GM23338 (cell line): ENCODE results near the gene THYN1. TPM values are rescaled to one million over a fixed set of nuclear protein-coding genes. Genes with fewer than 3 reads are reported as not detected.

Experiments
- ATAC-seq: fragments of 200-7000 bp; cut with Tn5 transposase; 3 replicates; pipeline ENCODE4 v1.9.1; 2020
- DNase-seq: peaks from one replicate; pipeline ENCODE4 v3.0.0-alpha.2; 2015; ENCODE audit warnings: low spot score
- H2AFZ ChIP-seq: fragments of 200-600 bp; sonication (generic); 2 replicates; pipeline ENCODE4 v1.8.0; 2016; ENCODE audit warnings: antibody characterized with exemption, mild to moderate bottlenecking, moderate library complexity
- H3F3A ChIP-seq: fragments of 200-600 bp; sonication (generic); replicated peaks from 2 replicates; pipeline ENCODE4 v1.8.0; 2017; ENCODE audit warnings: antibody characterized with exemption, mixed run types, low read depth
- H3K27ac ChIP-seq: fragments of 200-600 bp; sonication (generic); 2 replicates; pipeline ENCODE4 v1.6.1; 2016; ENCODE audit warnings: low read depth
- H3K27me3 ChIP-seq: fragments of 200-600 bp; sonication (generic); 2 replicates; pipeline ENCODE4 v1.8.0; 2016; ENCODE audit warnings: mild to moderate bottlenecking, mixed run types, moderate library complexity; ENCODE audit not compliant: insufficient read depth
- H3K36me3 ChIP-seq: fragments of 200-600 bp; sonication (generic); 2 replicates; pipeline ENCODE4 v1.8.0; 2016; ENCODE audit warnings: mild to moderate bottlenecking; ENCODE audit not compliant: insufficient read depth
- H3K4me1 ChIP-seq: fragments of 200-600 bp; sonication (generic); 2 replicates; pipeline ENCODE4 v1.8.0; 2016; ENCODE audit warnings: mild to moderate bottlenecking, moderate library complexity; ENCODE audit not compliant: insufficient read depth
- H3K4me2 ChIP-seq: fragments of 200-600 bp; sonication (generic); 2 replicates; pipeline ENCODE4 v1.7.1; 2017; ENCODE audit warnings: mixed run types
- H3K4me3 ChIP-seq: fragments of 200-600 bp; sonication (generic); 2 replicates; pipeline ENCODE4 v1.6.1; 2016; ENCODE audit warnings: mixed run types
- H3K79me2 ChIP-seq: fragments of 200-600 bp; sonication (generic); replicated peaks from 2 replicates; pipeline ENCODE4 v1.8.0; 2017; ENCODE audit warnings: mild to moderate bottlenecking; ENCODE audit not compliant: insufficient read depth
- H3K9me2 ChIP-seq: fragments of 200-600 bp; sonication (generic); 2 replicates; pipeline ENCODE4 v1.8.0; 2017; ENCODE audit not compliant: insufficient read depth
- H4K20me1 ChIP-seq: fragments of 200-600 bp; sonication (generic); replicated peaks from 2 replicates; pipeline ENCODE4 v1.8.0; 2017; ENCODE audit warnings: mild to moderate bottlenecking; ENCODE audit not compliant: insufficient read depth
- H3K27ac Mint-ChIP-seq: 2 replicates; pipeline ENCODE4 v1.8.0; 2020; ENCODE audit warnings: inconsistent platforms, mild to moderate bottlenecking, moderate library complexity, mixed read lengths
- H3K27me3 Mint-ChIP-seq: 3 replicates; pipeline ENCODE4 v1.8.0; 2022; ENCODE audit warnings: low read depth, mild to moderate bottlenecking, moderate library complexity, mixed read lengths, inconsistent platforms; ENCODE audit not compliant: insufficient read depth, poor library complexity
- H3K36me3 Mint-ChIP-seq: 3 replicates; pipeline ENCODE4 v1.8.0; 2021; ENCODE audit warnings: low read depth, mild to moderate bottlenecking, inconsistent platforms, moderate library complexity, mixed read lengths
- H3K4me1 Mint-ChIP-seq: 3 replicates; pipeline ENCODE4 v1.8.0; 2020; ENCODE audit warnings: mild to moderate bottlenecking, inconsistent platforms, mixed read lengths
- H3K4me3 Mint-ChIP-seq: 3 replicates; pipeline ENCODE4 v1.8.0; 2021; ENCODE audit warnings: moderate library complexity, mild to moderate bottlenecking, inconsistent platforms, mixed read lengths
- H3K9me3 Mint-ChIP-seq: 3 replicates; pipeline ENCODE4 v1.8.0; 2020; ENCODE audit warnings: moderate library complexity, mild to moderate bottlenecking, inconsistent platforms, mixed read lengths
- EZH2phosphoT487 ChIP-seq: fragments of 200-600 bp; sonication (generic); IDR thresholded peaks from one replicate; pipeline ENCODE4 v1.8.1; 2018; ENCODE audit warnings: antibody characterized with exemption; ENCODE audit not compliant: unreplicated experiment
- JUNB ChIP-seq: IDR thresholded peaks from one replicate; pipeline ENCODE4 v1.6.1; 2016; ENCODE audit warnings: antibody characterized with exemption; ENCODE audit not compliant: unreplicated experiment
- STAT1 ChIP-seq: IDR thresholded peaks from one replicate; pipeline ENCODE4 v1.6.1; 2016; ENCODE audit warnings: antibody characterized with exemption; ENCODE audit not compliant: unreplicated experiment
- ZNF331 ChIP-seq: fragments of 250-450 bp; sonication (Bioruptor Pico); IDR thresholded peaks from 2 replicates; pipeline ENCODE4 v1.5.0; 2020; ENCODE audit warnings: low read depth, mild to moderate bottlenecking, moderate library complexity
- polyA plus RNA-seq: library from polyadenylated mRNA; unstranded; fragments of >200 nt; fragmentation: Nextera tagmentation; extraction: Ambion mirVana; gene quantifications from 2 replicates; pipeline ENCODE4 v1.2.1, GENCODE V29; 2016
- total RNA-seq: library from RNA; depleted of rRNA; stranded (reverse); fragments of >200 nt; shearing (Covaris generic); gene quantifications from 2 replicates; pipeline ENCODE4 v1.2.3, GENCODE V29; 2014
- TF ChIP-seq, protein P1 (sequence below): fragments of 250-450 bp; sonication (Bioruptor Pico); IDR thresholded peaks from 2 replicates; pipeline ENCODE4 v1.5.0; 2020; ENCODE audit warnings: mild to moderate bottlenecking, moderate library complexity

Gene THYN1
- total and polyA plus RNA-seq, 2 experiments from 2014 or later: 116 to 216 TPM

DNA sequence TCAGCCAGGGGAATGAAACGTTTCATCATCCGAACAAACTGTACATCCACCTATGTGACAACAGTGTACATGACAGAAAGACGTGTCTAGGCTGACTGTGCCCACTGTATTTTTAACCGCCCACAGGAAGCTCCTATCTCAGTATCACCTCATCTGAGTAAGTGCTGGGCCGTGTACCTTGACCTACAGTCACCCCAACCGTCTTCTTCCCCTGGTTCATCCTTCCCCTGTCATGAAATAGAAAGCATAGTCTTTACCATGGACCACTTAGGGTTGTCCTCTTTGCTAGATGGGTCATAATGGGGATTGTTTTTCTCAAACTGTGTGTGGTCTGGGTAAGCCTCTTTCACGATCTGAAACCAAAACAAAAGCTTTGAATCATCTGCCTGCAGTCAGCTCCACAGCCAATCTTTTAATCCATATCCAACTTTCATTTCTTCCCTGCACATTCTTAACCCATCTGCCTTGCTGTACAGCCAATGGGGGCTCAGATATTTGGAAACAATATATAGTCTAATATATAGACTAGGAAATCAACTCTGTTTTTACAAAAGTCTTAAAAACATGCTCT lies 4.2 kb downstream of the THYN1 start (continued):
- TF ChIP-seq, protein P1, sequence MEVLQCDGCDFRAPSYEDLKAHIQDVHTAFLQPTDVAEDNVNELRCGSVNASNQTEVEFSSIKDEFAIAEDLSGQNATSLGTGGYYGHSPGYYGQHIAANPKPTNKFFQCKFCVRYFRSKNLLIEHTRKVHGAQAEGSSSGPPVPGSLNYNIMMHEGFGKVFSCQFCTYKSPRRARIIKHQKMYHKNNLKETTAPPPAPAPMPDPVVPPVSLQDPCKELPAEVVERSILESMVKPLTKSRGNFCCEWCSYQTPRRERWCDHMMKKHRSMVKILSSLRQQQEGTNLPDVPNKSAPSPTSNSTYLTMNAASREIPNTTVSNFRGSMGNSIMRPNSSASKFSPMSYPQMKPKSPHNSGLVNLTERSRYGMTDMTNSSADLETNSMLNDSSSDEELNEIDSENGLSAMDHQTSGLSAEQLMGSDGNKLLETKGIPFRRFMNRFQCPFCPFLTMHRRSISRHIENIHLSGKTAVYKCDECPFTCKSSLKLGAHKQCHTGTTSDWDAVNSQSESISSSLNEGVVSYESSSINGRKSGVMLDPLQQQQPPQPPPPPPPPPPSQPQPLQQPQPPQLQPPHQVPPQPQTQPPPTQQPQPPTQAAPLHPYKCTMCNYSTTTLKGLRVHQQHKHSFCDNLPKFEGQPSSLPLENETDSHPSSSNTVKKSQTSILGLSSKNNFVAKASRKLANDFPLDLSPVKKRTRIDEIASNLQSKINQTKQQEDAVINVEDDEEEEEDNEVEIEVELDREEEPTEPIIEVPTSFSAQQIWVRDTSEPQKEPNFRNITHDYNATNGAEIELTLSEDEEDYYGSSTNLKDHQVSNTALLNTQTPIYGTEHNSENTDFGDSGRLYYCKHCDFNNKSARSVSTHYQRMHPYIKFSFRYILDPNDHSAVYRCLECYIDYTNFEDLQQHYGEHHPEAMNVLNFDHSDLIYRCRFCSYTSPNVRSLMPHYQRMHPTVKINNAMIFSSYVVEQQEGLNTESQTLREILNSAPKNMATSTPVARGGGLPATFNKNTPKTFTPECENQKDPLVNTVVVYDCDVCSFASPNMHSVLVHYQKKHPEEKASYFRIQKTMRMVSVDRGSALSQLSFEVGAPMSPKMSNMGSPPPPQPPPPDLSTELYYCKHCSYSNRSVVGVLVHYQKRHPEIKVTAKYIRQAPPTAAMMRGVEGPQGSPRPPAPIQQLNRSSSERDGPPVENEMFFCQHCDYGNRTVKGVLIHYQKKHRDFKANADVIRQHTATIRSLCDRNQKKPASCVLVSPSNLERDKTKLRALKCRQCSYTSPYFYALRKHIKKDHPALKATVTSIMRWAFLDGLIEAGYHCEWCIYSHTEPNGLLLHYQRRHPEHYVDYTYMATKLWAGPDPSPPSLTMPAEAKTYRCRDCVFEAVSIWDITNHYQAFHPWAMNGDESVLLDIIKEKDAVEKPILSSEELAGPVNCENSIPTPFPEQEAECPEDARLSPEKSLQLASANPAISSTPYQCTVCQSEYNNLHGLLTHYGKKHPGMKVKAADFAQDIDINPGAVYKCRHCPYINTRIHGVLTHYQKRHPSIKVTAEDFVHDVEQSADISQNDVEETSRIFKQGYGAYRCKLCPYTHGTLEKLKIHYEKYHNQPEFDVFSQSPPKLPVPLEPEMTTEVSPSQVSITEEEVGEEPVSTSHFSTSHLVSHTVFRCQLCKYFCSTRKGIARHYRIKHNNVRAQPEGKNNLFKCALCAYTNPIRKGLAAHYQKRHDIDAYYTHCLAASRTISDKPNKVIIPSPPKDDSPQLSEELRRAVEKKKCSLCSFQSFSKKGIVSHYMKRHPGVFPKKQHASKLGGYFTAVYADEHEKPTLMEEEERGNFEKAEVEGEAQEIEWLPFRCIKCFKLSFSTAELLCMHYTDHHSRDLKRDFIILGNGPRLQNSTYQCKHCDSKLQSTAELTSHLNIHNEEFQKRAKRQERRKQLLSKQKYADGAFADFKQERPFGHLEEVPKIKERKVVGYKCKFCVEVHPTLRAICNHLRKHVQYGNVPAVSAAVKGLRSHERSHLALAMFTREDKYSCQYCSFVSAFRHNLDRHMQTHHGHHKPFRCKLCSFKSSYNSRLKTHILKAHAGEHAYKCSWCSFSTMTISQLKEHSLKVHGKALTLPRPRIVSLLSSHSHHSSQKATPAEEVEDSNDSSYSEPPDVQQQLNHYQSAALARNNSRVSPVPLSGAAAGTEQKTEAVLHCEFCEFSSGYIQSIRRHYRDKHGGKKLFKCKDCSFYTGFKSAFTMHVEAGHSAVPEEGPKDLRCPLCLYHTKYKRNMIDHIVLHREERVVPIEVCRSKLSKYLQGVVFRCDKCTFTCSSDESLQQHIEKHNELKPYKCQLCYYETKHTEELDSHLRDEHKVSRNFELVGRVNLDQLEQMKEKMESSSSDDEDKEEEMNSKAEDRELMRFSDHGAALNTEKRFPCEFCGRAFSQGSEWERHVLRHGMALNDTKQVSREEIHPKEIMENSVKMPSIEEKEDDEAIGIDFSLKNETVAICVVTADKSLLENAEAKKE (CRISPR knock-in tag): no peak
- TF ChIP-seq JUNB: no peak
- TF ChIP-seq ZNF331 (CRISPR knock-in tag): no peak
- no peak for TF ChIP-seq STAT1

DNA sequence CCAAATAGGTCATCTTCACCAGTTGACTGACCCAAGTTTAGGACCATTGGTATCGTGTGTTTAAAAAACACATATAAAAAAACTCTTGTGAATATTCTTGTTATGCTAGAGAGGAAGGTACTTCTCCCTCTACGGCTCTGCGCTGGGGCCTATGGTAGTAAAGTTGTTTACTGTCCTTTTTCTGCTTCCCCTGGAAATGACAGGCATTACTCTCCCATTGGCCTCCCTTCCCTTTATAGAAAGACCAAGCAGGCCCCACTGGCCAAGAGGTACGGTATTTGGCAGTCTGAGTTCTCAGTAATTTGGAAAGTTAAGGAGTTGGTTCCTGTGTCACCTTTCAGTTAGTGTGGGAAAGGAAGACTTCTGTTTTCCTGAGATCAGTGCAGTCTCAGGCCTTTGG lies 6.5 kb downstream of the THYN1 start:
- Mint-ChIP-seq H3K4me1 (peaks cover 12% of the 10 kb centered on the region), H3K36me3 (peaks cover 55% of the 10 kb centered on the region), H3K27ac (no peak overlapping the region), H3K9me3 (no peaks in the 10 kb centered on the region), H3K27me3 (no peaks in the 10 kb centered on the region), H3K4me3 (no peak overlapping the region)
- Histone ChIP-seq H3K36me3 (peaks cover 27% of the 10 kb centered on the region), H3K79me2 (peaks cover 3% of the 10 kb centered on the region; the same call in 1 of the 2 replicates), H3K4me1 (peaks cover 6% of the 10 kb centered on the region; the same call in 1 of the 2 replicates), H3K4me2 (no peak overlapping the region), H3K4me3 (no peak overlapping the region), H4K20me1 (no peaks in the 10 kb centered on the region; the same call in 1 of the 2 replicates), H3F3A (no peaks in the 10 kb centered on the region; the same call in 1 of the 2 replicates), H3K9me2 (no peaks in the 10 kb centered on the region), H3K27me3 (no peaks in the 10 kb centered on the region), H3K27ac (no peak overlapping the region), H2AFZ (no peak overlapping the region)
- DNase-seq (no peak), ATAC-seq (no peak)
- TF ChIP-seq STAT1: no peak
- TF ChIP-seq, protein P1 (CRISPR knock-in tag): no peak
- TF ChIP-seq EZH2phosphoT487: no peak
